Activated naive CD4-positive, alpha-beta T cell treated with anti-CD3 and anti-CD28 coated beads, Interleukin-2, amount 10 ng/mL, durations not matched to agents 7 days and 5 days (primary cell): ENCODE measurements around the gene FAF1.
A peak's percentile ranks its signal among the peaks of the same experiment; 100 is the strongest.

Experiments
- CTCF ChIA-PET: fragments of 350-600 bp; sonication (Branson Sonifier 250); formaldehyde crosslinking; loops from one replicate; lab custom pipeline; 2021; ENCODE audit warnings: antibody characterized with exemption; lab: Charles Lee
- DNase-seq: peaks from one replicate; pipeline ENCODE4 v3.0.0-alpha.2; 2020
- H3K27ac Mint-ChIP-seq: one replicate; pipeline ENCODE4 v1.8.0; 2021; ENCODE audit warnings: mild to moderate bottlenecking, moderate library complexity, mixed read lengths
- H3K27me3 Mint-ChIP-seq: one replicate; pipeline ENCODE4 v1.8.0; 2021; ENCODE audit warnings: mild to moderate bottlenecking, mixed read lengths
- H3K36me3 Mint-ChIP-seq: one replicate; pipeline ENCODE4 v1.8.0; 2021; ENCODE audit warnings: mixed read lengths
- H3K4me1 Mint-ChIP-seq: one replicate; pipeline ENCODE4 v1.8.0; 2021; ENCODE audit warnings: mixed read lengths
- H3K4me3 Mint-ChIP-seq: one replicate; pipeline ENCODE4 v1.8.0; 2021; ENCODE audit warnings: mild to moderate bottlenecking, moderate library complexity, mixed read lengths
- H3K9me3 Mint-ChIP-seq: one replicate; pipeline ENCODE4 v1.8.0; 2021; ENCODE audit warnings: mixed read lengths

Gene FAF1

DNA sequence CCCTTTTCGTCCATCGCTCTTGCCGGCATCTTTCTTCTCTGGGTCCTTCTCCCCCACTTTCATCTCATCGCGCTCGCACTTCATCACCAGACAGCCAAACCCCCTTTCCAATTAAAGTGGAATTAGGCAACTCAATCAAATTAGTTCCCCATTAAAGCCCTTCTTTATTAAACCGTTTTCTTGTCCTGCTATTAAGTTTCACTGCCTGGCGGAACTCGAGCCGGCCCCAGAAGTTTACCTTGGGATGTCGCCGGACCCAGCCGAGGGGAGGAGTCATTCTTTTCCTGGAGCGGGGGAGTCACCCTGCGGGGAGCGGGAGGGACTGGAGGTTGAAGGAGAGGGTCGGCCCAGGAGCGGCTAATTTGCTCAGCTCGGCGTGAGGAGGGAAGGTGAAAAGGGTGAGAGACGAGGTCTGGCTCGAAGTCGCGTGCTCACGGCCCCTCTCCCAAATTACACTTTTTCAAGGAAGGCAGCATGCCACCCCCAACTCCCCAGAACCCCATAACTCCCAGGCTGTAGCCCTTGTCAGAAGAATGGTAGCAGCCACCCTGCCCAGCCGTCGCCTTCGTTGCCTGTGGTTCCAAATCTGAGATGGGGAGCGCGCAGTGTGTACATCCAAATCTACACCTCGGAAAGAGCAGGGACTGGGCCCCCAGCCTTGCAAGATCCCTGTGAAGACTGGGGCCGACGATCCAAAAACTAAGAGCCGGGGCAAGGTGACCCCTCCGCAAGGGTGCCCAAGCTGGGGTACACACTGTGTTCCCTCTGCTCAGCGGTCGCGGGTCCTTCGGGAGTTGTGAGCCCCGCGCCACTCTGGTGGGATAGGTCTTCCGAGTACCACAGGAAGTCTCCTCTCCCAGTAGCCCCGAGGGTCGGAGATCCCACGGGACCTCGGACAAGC lies 543.3 kb downstream of the FAF1 start:
- Mint-ChIP-seq H3K4me3 (peak overlapping the region; percentile 26), H3K27me3 (peaks cover 95% of the 10 kb centered on the region), H3K36me3 (peaks cover 10% of the 10 kb centered on the region), H3K4me1 (peaks cover 18% of the 10 kb centered on the region), H3K27ac (peak overlapping the region; percentile 81), H3K9me3 (no peaks in the 10 kb centered on the region)
- no peak for DNase-seq
- CTCF ChIA-PET = no interaction called here

DNA sequence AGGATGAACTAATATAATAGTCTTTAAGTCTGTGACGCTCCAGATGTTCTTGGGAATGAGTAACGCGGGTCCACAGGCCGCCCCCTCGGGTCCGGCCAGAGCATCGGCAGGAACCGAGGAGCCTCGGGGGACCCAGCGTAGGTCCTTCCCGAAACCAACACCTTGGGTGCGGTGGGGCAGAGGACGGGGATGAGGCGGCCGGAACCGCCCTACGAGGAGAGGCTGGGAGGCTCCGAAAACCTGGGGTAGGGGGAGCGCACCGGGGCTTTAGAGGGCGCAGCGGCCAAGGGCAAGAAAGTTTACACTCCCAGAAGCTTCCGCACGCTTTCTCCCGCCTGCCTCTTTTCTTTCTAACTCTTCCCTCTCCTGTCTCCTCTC lies 543.9 kb downstream of the FAF1 start:
- H3K9me3 Mint-ChIP-seq = no peaks in the 10 kb centered on the region
- peaks cover 8% of the 10 kb centered on the region for H3K36me3 Mint-ChIP-seq
- peak overlapping the region; percentile 42 for H3K27ac Mint-ChIP-seq
- H3K27me3 Mint-ChIP-seq = peaks cover 88% of the 10 kb centered on the region
- CTCF ChIA-PET = no interaction called here
- peaks cover 15% of the 10 kb centered on the region for H3K4me1 Mint-ChIP-seq
- DNase-seq = no peak
- H3K4me3 Mint-ChIP-seq = no peak overlapping the region

DNA sequence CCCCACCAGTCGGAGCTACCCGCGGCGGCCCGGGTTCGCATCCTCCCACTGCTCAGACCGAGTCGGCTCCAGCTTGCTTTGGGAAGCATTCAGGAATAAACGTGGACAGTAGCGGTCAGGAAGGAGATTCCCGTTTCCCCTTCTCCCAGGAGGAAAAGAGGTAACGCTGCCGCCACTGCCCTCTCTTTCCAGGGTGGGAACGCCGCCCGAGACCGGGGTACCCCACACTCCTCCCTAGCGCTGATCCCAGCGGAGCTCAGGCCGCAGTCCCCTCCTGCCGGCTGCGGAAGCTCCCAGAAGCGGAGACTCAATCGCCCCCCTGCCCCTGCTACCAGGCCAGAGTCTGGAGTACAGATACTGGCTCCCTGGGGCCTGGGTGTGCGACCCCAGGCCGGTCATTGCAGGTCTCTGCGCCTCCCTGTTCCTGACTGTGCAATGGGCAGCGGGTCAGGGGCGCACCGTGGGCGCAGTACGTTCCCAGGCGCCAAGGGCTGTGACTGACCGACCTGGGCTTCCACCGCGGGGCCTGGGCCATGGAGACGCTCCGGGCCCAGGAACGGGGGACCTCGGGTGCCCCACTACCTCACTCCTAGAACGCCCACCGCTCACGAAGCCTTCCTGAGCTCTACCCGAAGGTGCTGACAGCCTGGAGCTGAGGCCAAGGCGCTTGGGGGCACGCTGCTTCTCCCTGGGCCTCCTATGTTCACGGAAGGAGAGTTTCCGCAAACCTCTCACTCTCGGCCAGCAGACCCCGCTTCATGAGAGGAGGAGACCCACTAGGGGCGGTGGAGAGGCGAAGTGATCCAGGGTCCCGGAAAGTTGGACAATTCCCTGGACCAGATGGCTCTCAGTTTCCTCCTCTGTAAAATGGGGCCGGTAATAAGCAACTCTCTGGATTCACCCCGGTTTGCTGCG lies 544.6 kb downstream of the FAF1 start:
- Mint-ChIP-seq H3K36me3 (peaks cover 7% of the 10 kb centered on the region), H3K4me3 (no peak overlapping the region), H3K27me3 (peaks cover 82% of the 10 kb centered on the region), H3K4me1 (peaks cover 15% of the 10 kb centered on the region), H3K9me3 (no peaks in the 10 kb centered on the region), H3K27ac (peak overlapping the region; percentile 42)
- CTCF ChIA-PET = no interaction called here
- DNase-seq = no peak

DNA sequence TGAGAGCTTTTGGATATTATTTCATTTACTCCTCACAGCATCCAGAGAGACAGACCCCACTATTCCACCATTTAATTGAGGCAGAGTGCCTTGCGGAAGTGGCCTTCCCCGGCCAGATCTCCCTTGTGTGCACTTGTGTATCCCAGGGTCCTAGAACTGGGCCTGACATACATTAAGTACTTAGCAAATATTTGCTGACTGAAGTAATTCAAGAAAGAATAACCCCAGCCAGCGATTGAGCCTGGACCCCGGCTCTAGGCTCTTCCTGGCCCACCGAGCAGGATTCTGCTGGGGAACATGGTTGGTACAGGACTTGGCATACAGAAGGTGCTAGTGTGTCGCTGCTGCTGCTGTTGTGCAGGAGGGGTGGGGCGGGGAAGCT lies 545.2 kb downstream of the FAF1 start:
- DNase-seq = no peak
- H3K4me3 Mint-ChIP-seq = no peak overlapping the region
- peaks cover 80% of the 10 kb centered on the region for H3K27me3 Mint-ChIP-seq
- H3K36me3 Mint-ChIP-seq = peaks cover 2% of the 10 kb centered on the region
- CTCF ChIA-PET = no interaction called here
- peaks cover 8% of the 10 kb centered on the region for H3K4me1 Mint-ChIP-seq
- H3K9me3 Mint-ChIP-seq = no peaks in the 10 kb centered on the region
- no peak overlapping the region for H3K27ac Mint-ChIP-seq

DNA sequence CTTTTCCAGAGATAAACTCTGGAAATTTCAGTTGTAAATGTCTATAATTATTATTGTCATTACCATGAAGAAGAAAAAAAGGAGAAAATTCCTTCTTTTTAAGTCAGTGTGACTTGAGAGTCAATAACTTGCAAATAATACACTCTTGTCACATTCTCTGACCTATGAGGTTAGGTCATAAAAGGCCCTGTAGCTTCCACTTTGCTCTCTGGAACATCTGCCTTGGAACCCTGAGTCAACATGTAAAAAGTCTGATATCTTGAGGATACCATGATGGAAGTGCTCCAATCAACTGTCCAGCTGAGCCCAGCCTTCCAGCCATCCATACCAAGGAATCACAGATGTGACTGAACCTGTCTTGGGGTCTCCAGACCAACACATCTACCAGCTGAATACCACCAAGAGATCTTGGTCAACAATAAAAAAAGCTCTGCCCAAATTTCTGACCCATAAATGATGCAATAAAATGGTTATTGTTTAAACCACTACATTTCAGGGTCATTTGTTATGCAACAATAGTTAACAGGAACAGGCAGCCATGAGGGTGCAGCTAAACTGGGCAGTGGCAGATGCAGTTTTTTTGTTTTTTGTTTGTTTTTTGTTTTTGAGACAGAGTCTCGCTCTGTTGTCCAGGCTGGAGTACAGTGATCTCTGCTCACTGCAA lies 547.1 kb downstream of the FAF1 start:
- Mint-ChIP-seq H3K4me1 (peaks cover 5% of the 10 kb centered on the region), H3K9me3 (no peaks in the 10 kb centered on the region), H3K27me3 (peaks cover 63% of the 10 kb centered on the region), H3K27ac (no peak overlapping the region), H3K4me3 (no peak overlapping the region), H3K36me3 (peaks cover under 1% of the 10 kb centered on the region)
- DNase-seq = no peak
- CTCF ChIA-PET = interaction anchor here (0.8 kb wide), 1 partner anchor 192 kb away, joined by 3 read pairs; no protein-coding TSS in a partner anchor

DNA sequence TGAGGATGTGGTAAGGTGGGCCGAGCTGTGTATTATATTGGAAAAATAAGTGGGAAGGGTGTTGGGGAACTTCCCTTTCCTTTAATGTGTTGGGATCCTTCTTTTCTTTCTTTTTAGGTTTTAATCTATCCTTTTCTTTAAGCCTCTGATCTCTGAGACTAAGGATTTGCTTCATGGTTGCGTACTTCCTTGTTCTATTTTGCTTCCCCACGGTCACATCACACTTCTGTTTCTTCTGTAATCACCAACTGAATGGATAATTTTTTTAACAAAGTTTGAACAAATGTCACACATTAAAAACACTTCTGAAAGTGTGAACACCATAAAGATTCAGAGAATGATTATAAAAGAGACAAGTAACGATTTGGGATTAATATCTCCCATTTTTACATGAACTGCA lies 554.3 kb downstream of the FAF1 start:
- no peak for DNase-seq
- Mint-ChIP-seq H3K4me1 (no peaks in the 10 kb centered on the region), H3K36me3 (no peaks in the 10 kb centered on the region), H3K4me3 (no peak overlapping the region), H3K9me3 (no peaks in the 10 kb centered on the region), H3K27me3 (peaks cover 20% of the 10 kb centered on the region), H3K27ac (no peak overlapping the region)
- CTCF ChIA-PET = no interaction called here

DNA sequence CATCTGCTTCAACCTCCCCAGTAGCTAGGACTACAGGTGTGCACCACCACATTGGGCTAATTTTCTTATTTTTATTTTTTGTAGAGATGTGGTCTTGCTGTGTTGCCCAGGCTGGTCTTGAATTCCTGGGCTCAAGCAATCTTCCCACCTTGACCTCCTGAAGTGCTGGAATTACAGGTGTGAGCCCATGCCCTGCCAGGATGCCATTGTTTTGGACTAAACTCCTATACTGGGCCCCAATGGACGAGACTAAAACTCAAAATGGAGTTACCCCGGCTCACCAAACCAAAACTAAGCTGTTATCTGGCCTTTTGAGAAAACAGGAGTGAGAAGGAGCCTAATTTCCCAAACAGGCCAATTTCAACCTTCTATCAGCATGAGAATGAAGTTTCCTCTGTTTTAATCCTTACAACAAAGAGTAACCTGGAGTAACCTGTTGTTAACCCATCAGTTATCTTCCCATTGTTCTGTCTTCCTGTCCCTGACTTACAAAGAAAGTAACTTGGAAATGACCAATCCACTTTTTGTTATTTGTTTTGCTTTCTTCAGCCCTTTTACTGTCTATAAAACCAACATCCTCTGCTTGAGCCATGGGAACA lies 566.4 kb downstream of the FAF1 start:
- DNase-seq = no peak
- H3K9me3 Mint-ChIP-seq = no peaks in the 10 kb centered on the region
- CTCF ChIA-PET = no interaction called here
- no peak overlapping the region for H3K27ac Mint-ChIP-seq
- no peak overlapping the region for H3K4me3 Mint-ChIP-seq
- no peaks in the 10 kb centered on the region for H3K36me3 Mint-ChIP-seq
- peaks cover 4% of the 10 kb centered on the region for H3K27me3 Mint-ChIP-seq
- H3K4me1 Mint-ChIP-seq = no peaks in the 10 kb centered on the region
